Ovary (tissue), 3 donors: Measurements from ENCODE around the gene NGEF.

Experiments
- CTCF ChIP-seq, 3 donors: fragments of 450-650 bp in 2 of 3; fragments of 200-600 bp in 1 of 3; IDR thresholded peaks; one replicate each; pipeline versions ENCODE4 v1.5.1 to v1.8.0; 2016 to 2022; ENCODE audit warnings: antibody characterized with exemption in 3 of 3, mild to moderate bottlenecking in 1 of 3
- EP300 ChIP-seq: sonication (generic); formaldehyde crosslinking; IDR thresholded peaks from one replicate; pipeline ENCODE4 v1.6.1; 2017; ENCODE audit warnings: antibody characterized with exemption
- POLR2A ChIP-seq: fragments of 450-650 bp; IDR thresholded peaks from one replicate; pipeline ENCODE4 v1.6.1; 2017; ENCODE audit warnings: antibody characterized with exemption, mild to moderate bottlenecking, moderate library complexity
- donor health status: DM: no; HTN: no; CAD: no.

GRCh38 chr2:232901736-232902578 is 111.1 kb downstream of the NGEF start:
- no peak for TF ChIP-seq CTCF (IDR thresholded peaks at IDR 0.05)
- no peak for TF ChIP-seq POLR2A
- no peak for TF ChIP-seq EP300
